ENCODE results near the gene QSOX2.

Gene QSOX2

DNA sequence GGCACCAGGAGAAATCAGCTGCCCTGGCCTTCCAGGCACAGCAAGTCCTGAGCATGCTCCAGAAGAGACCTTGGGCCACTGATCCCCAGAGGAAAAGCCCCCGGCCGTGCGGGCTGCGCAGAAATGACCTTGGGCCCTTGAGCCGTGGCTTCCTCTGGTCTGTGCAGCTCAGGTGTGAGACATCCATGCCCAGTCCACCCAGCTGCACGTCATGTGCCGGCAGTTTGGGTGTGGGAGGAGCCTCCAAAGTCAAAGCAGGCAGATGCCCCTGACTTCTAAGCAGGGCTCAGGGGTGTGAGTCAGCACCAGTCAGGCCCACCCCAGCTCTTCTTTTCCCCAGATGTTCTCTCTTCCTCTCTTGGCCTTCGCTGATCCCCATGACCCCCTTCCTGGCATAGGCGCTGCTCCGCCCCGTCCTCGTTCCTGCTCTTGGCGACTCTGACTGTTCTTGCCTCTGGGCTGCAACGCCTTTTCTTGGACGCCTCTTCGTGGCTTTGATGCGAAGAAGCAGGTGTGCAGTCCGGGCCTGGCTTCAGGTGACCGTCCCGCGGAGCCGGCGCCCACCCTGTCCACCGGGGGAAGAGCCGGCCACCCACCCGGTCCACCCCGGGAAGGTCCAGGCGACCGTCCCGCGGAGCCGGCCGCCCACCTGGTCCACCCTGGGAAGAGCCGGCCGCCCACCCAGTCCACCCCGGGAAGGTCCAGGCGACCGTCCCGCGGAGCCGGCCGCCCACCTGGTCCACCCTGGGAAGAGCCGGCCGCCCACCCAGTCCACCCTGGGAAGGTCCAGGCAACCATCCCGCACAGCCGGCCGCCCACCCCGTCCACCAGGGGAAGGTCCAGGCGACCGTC, 5.9 kb upstream of the QSOX2 start:
- DNase-seq (ENCODE audit: low spot score), result no peak

DNA sequence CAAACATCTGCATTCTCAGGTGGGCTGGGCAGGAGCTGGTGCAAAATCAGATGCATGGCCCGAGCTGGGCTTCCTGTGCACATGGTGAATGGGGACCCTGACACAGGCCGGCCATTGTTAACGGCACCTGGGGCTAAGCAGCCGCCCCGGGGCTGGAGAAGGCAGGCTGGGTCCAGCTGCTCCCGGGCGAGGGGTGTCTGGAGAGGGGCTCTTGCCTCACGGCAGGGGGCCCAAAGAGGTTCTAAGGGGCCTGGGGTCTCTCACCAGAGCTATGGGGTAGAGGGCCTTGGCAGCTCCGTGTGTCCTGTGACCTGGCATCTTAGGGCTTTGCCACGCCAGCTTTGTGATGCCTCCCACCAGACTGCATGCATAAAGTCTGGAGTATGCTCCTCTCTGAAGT, 5.1 kb upstream of the QSOX2 start:
- DNase-seq (ENCODE audit: low spot score), result no peak

DNA sequence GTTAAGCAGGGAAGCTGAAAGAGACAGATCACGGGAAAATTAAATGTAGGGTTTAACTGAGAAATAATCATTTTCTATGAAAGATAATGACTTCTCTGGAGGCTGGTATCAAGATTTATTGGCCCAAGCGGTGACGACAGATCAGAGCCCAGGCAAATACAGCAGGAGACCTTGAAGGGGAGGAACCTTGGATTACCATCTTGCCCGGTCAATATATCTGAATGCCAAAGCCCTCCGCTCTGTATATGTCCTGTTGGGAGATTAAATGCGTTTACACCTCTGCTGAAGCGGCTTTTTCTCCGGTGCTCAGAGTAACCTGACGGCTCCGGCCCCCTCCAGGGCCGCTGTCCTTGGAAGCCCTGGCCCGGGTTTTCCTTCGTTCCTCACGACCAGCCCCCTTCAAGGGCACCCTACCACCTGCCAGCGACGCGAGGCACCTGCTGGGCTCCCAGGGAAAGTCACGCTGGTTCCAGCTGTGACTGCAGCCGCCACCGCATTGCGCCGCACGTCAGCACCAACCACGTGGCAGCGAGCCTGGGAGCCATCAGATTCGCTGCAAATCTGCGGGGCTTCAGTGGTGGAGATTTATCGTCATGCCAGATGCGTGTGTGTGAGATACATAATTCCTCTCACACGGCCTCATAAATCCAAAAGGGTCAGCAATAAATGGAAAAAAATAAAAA, 4.4 kb upstream of the QSOX2 start:
- no peak for DNase-seq (ENCODE audit: low spot score)

DNA sequence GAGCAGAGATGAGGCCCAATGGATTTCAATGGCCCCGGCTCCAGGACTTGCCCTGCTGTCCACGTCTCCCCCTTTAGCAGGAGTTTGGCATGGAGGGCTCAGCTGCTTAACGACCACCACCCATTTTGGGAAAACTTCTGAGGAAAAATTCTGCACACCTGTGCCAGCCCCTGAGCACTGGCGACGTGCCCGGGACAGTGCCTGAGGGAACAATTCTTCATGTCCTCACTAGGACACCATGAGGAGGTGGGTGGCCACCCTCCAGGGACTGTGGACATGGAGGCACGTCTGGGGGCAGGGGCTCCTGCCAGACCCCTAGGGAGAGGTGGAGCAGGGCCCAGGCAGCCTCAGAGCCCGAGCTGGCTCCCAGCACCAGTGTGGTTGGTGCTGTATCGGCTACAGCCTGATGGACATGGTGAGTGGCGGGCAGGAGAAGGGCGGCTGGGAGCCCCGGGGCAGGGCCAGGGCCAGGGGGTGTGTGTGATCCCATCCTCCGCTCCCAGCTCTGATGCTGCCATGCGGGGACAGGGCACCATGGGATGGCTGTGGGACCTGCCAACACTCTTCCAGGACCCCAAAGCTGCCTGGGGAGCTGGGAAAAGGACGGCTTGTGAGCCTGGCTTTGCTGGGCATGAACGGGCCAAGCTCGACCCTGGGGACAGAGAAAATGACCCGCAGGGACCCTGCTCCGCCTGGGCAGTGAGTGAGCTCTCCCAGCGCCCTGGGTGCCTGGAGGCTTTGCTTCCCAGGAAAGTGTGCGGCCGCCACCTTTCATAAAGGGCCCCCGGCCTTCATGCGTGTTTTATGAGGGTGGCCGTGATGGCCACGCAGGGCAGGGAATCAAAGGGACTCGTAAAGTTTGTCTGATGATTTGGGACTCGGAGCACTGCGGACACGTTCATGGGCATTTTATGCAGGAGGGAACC, 3.6 kb upstream of the QSOX2 start:
- no peak for DNase-seq (ENCODE audit: low spot score)

DNA sequence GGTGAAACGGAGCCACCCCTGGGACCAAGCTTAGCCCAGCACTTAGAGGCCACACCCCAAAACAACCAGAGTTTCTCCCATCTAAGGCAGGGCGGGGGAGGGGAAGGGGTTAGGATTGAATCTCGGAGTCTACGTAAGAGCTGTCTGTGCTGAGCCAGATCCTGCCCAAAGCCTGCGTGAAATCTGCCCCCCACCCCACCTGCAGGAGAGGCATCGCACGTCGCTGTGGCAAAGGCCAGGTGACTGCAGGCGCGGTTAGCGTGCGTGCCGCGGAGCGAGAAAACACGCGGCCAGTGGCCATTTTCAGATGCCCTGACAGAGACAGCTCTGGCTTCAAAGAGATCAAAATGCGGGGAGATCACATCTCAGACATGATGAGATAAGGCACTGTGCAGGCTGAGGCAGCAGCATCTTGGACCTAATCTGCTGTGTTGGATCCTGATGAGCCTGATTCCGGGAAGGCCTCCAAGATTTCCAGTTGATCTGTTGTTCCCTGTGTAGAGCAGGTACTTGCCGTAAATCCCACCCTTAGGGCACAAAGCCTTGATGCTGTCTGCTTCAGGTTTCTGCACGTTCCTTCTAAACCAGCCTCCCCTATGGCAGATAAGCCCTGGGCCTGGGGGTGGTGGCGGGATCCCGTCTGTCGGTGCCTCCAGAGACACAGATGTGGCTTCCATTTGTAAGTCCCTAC, 2.5 kb upstream of the QSOX2 start:
- DNase-seq (ENCODE audit: low spot score), result no peak

DNA sequence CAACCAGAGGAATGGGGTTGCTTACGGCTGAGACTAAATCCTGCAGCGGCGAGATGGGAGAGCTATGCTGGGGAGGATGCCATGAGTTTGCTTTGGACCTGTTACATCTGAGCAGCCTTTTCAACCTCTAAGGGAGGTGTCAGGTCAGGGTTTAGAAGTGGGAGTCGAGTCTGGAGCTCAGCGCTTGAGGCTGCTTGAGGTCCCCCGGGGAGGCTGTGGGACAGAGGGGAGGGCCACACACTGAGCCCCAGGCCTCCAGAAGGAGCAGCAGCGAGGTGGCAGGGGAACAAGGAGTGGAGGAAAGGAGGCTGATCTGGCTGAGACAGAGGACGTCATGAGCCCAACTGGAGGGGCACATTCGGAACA, 1.9 kb upstream of the QSOX2 start:
- DNase-seq (ENCODE audit: low spot score), result no peak

DNA sequence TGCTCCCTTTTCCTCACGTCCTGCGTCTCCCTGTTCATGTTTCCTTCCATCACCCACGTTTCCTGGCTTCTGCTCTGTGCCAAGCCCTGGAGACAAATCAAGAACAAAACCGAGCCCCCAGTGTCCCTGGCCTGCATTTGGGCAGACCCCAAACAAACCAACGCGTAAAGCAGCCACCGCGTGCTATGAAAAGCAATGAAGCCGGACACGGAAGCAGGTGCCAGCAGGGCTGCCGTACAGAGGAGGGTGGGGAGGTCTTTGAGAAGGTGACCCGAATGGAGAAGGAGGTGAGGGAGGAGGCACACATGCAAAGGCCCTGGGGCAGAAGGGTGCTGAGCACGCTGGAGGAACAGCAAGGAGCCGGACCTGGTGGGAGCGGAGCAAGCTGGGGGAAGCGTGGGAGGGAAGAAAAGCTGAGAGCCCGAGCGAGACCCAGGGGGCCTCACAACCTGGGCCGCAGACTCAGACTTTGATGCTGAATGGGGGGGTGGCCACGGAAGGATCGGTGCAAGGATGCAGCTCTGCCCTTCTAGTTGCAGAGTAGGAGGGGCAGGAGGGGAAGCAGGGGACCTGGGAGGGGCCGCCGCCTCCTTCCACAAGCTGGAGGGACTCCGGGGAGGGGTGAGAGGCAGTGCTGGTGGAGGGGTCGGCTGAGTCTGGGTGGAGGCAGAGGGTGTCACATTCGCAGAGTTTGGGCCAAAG, 1.4 kb upstream of the QSOX2 start:
- DNase-seq (ENCODE audit: low spot score), result no peak

DNA sequence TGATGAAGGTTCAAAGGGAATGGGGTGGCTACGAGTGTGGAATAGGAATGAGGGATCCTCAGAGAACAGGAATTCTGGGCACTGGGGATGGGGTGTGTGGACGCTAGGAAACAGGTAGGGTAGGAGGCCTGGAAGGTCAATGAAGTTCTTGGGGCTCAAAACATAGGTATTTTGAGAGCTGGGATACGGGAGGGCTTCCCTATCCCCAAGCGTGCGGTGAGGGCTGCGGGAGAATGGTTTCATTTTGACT, 718 bp downstream of the QSOX2 start:
- no peak for DNase-seq (ENCODE audit: low spot score)

DNA sequence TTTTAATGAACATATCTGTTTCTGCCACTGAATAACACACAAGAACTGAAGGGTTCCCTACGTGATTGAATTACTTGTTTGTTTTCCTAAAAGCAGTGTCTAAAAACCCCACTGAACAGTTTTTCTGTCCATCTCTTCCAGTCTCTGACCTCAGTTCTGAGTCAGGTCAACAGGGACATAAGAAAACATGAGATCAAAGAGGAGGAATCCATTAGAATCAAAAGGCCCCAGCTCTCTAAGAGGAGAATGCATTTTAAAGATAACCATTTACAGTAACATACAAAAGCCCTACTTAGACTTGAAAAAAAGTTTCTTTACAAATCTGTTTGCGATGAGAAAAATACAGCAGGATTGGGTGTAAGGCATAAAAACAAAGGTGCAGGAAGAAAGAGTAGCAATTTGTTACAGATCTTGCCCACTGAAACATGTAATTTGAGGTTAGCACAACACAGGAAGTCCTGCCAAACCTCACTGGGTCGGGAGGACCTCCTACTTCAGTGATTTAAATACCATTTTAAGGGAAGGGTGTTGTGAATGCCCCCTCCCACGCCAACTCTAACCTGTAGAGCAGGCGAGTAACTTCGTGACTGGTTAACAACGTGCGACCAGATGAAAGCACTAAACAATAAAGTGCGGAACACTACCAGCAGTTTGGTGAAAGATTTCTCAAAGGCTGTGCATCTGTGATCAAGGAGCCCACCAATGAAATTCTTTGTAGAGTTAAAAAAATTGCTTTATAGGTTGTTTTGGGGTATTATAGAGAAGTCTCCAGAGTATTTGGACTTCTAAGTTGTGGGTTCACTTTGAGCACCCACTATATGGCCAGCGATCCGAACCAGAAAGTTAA, 1.3 kb downstream of the QSOX2 start:
- no peak for DNase-seq (ENCODE audit: low spot score)

DNA sequence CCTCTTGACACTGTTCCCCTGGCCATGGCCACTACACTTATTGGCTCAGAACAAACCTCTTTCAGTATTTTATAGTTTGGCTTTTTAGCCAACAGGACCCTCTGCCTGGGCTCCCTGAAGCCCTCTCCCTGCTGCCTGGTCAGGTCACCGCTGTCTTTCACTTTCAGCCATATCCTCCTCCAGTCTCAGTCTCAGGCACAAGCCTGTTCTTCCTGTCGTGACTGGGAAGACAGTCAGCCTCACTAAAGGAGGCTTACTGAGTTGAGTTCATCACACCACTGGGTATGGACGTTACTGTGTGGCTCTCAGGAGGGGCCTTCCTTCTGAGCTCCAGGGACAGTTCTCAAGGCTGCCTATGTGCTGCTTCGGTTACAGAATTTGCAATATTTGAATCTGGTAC, 2.0 kb downstream of the QSOX2 start:
- no peak for DNase-seq (ENCODE audit: low spot score)

DNA sequence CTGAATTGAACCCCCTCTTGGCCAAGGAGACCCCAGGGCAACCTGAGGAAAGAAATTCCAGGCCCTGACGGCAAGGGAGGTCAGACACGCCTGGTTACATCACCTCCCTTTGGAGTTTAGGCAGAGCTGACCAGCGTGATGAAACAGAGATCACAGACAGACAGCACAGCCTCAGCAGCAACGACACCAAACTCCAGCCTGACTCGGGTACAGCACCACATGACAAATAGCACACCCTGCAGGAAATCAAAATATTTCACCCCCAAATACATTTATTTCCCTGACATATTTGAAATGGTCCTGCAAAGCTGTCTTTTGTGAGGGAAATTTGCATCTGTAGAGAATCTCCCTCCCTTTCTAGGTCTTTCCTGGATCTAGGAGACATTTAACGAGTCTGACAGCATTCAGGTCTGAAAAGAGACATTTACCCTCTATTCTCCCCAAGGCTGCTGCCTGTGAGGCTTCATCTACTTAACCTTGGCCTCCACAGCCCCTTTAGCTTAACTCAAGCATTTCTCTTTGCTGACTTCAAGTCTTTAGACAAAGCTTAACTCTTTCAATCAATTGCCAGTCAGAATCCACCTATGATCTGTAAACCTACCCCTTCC, 2.6 kb downstream of the QSOX2 start:
- no peak for DNase-seq (ENCODE audit: low spot score)

DNA sequence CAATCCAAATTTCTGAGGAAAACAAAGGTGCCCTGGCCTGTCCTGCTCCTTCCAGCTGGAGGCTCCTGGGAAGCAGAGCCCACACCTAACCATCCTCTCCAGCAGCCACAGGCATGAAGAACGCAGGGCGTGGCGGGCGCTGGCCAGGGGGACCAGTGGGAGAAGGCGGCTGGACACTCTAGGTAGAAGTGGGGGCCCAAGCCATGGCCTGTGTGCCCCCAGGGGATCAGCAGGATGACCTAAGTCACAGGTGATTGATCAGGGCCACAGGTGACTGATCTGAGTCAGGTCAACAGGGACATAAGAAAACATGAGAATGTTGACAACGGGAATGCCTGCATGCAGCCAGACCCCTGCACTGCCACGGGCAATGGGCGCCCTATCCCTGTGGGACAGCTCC, 3.4 kb downstream of the QSOX2 start:
- DNase-seq (ENCODE audit: low spot score), result no peak

DNA sequence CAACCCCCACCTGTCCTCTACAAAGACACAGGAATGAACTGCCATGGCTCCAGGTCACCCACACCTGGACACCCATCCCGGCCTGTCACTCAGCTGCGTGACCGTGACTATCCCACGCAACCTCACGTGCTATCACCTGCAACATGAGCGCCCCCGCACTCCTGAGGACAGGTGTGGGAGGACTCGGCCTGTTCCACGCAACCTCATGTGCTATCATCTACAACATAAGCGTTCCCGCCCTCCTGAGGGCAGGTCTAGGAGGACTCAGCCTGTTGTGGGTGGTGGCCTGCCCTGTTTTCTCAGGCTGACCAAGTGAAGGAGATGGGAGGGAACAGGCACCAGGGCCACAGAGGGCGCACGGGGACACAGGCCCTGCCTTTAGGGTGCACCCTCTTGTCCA, 4.1 kb downstream of the QSOX2 start:
- no peak for DNase-seq (ENCODE audit: low spot score)

DNA sequence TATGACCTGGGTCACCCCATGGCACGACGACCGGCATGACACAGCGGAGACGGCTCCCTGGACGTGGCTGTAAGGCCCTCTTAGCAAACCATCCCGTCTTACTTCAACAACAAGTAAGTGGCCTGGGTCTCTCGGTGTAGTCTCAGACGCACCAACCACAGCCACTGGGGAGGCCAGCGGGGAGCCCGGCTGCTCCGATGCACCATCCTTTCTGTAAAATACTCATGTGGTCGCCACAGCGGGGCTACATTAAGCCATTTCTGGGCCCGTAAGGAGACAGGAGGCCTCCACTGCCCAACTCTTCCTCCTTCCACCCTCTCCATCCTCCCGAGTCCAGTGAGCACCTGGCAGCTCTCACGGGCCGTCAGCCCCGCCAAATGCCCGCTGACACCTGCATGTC, 4.7 kb downstream of the QSOX2 start:
- no peak for DNase-seq (ENCODE audit: low spot score)

DNA sequence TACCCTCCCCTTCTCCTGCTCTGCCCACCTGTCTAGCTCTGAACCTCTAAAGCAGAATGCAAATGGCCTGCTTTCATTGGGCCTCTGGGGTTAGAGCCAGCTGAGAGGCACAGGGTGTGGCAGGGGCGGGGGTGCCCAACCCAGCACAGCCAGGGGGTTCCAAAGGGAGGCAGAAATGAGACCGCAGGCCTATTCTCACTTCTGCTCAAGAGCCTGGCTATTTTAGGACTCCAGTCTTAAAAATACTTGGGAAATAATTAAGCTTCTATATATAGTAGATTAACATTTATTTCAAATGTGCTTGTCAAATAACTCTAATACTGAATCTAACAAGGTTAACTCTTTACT, 5.7 kb downstream of the QSOX2 start:
- no peak for DNase-seq (ENCODE audit: low spot score)

DNA sequence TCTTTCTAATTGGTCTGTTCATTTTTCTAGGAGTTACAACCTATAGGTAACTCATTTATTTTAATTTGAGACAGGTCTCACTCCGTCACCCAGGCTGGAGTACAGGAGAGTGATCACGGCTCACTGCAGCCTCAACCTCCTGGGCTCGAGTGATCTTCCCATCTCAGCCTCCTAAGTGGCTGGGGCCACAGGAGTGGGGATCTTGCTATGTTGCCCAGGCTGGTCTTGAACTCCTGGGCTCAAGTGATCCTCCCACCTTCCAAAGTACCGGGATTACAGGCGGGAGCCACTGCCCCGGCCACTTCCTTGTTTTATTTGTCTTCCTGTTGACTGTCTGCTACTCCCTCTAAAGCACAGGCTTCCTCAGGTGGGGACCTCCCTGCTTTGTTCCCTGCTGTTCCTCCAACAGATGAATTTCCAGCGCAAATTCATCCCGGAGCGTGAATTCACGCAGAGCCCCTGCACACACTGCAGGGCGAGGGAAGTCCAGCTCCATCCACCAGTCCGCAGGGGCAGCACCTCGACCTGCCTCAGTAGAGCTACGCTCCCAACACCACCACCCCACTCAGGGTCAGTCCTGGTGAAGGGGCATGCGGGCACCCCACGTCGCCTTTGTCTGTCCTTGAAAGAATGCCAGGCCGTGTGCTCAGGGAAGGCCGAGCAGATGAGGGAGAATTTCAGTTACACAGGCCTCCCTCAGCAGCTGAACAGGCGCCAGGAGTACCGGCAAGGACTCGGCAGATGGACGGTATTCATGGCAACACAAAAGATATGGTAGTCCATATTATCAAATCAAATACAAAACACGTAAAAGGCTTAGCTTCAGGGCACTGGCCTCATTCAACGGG, 6.3 kb downstream of the QSOX2 start:
- no peak for DNase-seq (ENCODE audit: low spot score)

DNA sequence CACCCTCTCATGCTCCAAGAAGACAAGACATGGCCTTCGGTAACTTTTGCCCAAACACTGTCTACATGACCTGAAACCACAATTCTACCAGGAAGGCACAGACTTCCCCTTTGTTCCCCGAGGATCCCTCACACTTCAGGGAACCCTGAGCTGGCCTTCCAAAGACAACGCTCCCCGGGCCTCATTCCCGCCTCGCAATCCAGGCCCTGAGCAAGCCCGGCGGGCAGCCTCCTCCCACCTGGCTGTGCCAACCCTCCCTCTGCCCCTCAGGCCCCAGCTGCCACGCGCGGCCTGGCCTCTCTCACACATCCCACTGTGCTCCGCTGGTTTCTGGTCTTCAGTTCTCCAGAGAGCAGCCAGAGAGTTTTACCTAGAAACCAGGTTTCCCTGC, 7.3 kb downstream of the QSOX2 start:
- DNase-seq (ENCODE audit: low spot score), result no peak

DNA sequence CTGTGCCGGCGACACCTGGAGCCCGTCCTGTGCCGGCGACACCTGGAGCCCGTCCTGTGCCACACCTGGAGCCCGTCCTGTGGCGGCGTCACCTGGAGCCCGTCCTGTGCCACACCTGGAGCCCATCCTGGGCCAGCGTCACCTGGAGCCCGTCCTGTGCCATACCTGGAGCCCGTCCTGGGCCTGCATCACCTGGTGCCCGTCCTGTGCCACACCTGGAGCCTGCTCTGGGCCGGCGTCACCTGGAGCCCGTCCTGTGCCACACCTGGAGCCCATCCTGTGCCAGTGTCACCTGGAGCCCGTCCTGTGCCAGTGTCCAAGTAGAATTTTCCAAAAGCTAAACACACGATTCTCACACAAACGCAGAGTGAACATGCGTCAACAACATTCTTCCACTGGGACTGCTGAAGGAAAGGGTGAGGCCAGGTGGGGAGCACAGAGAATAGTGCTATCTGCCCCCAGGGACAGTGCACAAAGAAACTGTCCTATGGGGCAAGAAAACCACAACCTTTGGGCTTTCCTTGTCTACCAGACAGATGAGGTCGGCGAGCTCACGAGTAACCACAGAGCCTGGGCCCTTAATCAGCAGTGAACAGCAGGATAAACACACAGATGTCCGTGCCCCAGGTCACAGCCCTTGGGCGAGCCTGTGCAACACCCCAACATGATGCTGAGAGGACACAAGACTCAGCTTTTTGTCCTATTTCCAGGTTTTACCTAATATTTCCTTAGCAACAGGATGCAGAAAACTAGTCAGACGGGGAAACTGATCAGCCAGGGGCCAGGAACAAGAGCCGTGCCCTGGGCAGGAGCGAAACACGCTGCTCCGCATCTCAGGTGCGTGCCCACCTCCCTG, 7.9 kb downstream of the QSOX2 start:
- no peak for DNase-seq (ENCODE audit: low spot score)
